ENCODE data around the gene RAB20. TPM values are rescaled to one million over a fixed set of nuclear protein-coding genes. Genes with fewer than 3 reads are reported as not detected.

Gene RAB20
- total RNA-seq, 1 donor from 2014 or later: 2.6 TPM

GRCh38 chr13:110484290-110485048 is 77.1 kb downstream of the RAB20 start:
- Histone ChIP-seq H3K79me2 (ENCODE audit: insufficient read depth, low read length) (peaks cover 3% of the 10 kb centered on the region), H4K20me1 (ENCODE audit: insufficient read depth, low read length) (peaks cover 63% of the 10 kb centered on the region), H3K4me1 (ENCODE audit: insufficient read depth, low read length) (peaks cover 17% of the 10 kb centered on the region), H3K4me2 (ENCODE audit: low read length) (no peak overlapping the region), H3K4me3 (ENCODE audit: insufficient read depth, low read depth, low read length) (no peak overlapping the region), H3K9ac (ENCODE audit: low read length) (no peak overlapping the region), H3K27ac (ENCODE audit: low read depth, low read length) (no peak overlapping the region), H3K36me3 (ENCODE audit: insufficient read depth, low read length) (peaks cover 44% of the 10 kb centered on the region), H2AFZ (ENCODE audit: low read depth, low read length) (no peak overlapping the region), H3K9me3 (ENCODE audit: insufficient read depth, low read depth, low read length) (no peaks in the 10 kb centered on the region), H3K27me3 (ENCODE audit: insufficient read depth, low read length) (no peaks in the 10 kb centered on the region)
- TF ChIP-seq EZH2 (IDR thresholded peaks at IDR 0.05; ENCODE audit: insufficient read depth, low read length) (no peak), CTCF (IDR thresholded peaks at IDR 0.05; ENCODE audit: insufficient read depth, low read depth, low read length) (no peak)
- peaks cover 4% of the 10 kb centered on the region for H3K9me3 Mint-ChIP-seq (ENCODE audit: unreplicated experiment)
- FAIRE-seq (no peak), DNase-seq (ENCODE audit: low read depth) (no peak)
- peaks cover 30% of the 10 kb centered on the region for H3K36me3 Mint-ChIP-seq (ENCODE audit: low read depth, unreplicated experiment)
- H3K27me3 Mint-ChIP-seq (ENCODE audit: low read depth, unreplicated experiment): no peaks in the 10 kb centered on the region
- no peak overlapping the region for H3K4me3 Mint-ChIP-seq (ENCODE audit: unreplicated experiment)
- peak overlapping the region; percentile 75 for H3K27ac Mint-ChIP-seq (ENCODE audit: unreplicated experiment)
- peaks cover 27% of the 10 kb centered on the region for H3K4me1 Mint-ChIP-seq (ENCODE audit: low read depth, unreplicated experiment)

- Histone ChIP-seq H4K20me1 (ENCODE audit: insufficient read depth, low read length) (peaks cover 64% of the 10 kb centered on the region), H3K36me3 (ENCODE audit: insufficient read depth, low read length) (peaks cover 37% of the 10 kb centered on the region), H3K27ac (ENCODE audit: low read depth, low read length) (no peak overlapping the region), H3K4me2 (ENCODE audit: low read length) (no peak overlapping the region), H3K79me2 (ENCODE audit: insufficient read depth, low read length) (peaks cover 3% of the 10 kb centered on the region), H3K4me1 (ENCODE audit: insufficient read depth, low read length) (peaks cover 17% of the 10 kb centered on the region), H3K9me3 (ENCODE audit: insufficient read depth, low read depth, low read length) (no peaks in the 10 kb centered on the region), H3K27me3 (ENCODE audit: insufficient read depth, low read length) (no peaks in the 10 kb centered on the region), H3K9ac (ENCODE audit: low read length) (no peak overlapping the region), H3K4me3 (ENCODE audit: insufficient read depth, low read depth, low read length) (no peak overlapping the region), H2AFZ (ENCODE audit: low read depth, low read length) (no peak overlapping the region)
- H3K4me3 Mint-ChIP-seq (ENCODE audit: unreplicated experiment): no peak overlapping the region
- H3K27ac Mint-ChIP-seq (ENCODE audit: unreplicated experiment): no peak overlapping the region
- TF ChIP-seq EZH2 (IDR thresholded peaks at IDR 0.05; ENCODE audit: insufficient read depth, low read length) (no peak), CTCF (IDR thresholded peaks at IDR 0.05; ENCODE audit: insufficient read depth, low read depth, low read length) (no peak)
- peaks cover 24% of the 10 kb centered on the region for H3K4me1 Mint-ChIP-seq (ENCODE audit: low read depth, unreplicated experiment)
- DNase-seq (ENCODE audit: low read depth): no peak
- no peak for FAIRE-seq
- H3K27me3 Mint-ChIP-seq (ENCODE audit: low read depth, unreplicated experiment): no peaks in the 10 kb centered on the region
- peaks cover 4% of the 10 kb centered on the region for H3K9me3 Mint-ChIP-seq (ENCODE audit: unreplicated experiment)
- peaks cover 23% of the 10 kb centered on the region for H3K36me3 Mint-ChIP-seq (ENCODE audit: low read depth, unreplicated experiment)
These were observed 78.0 kb downstream of the RAB20 start for GRCh38 chr13:110483386-110483968.

- no peak overlapping the region for H2AFZ ChIP-seq (ENCODE audit: low read depth, low read length)
- H3K27ac ChIP-seq (ENCODE audit: low read depth, low read length): no peak overlapping the region
- H3K9ac ChIP-seq (ENCODE audit: low read length): no peak overlapping the region
- H3K79me2 ChIP-seq (ENCODE audit: insufficient read depth, low read length): no peaks in the 10 kb centered on the region
- H3K36me3 Mint-ChIP-seq (ENCODE audit: low read depth, unreplicated experiment): peaks cover 41% of the 10 kb centered on the region
- DNase-seq (ENCODE audit: low read depth) (no peak), FAIRE-seq (no peak)
- H3K36me3 ChIP-seq (ENCODE audit: insufficient read depth, low read length): peaks cover 48% of the 10 kb centered on the region
- peaks cover 4% of the 10 kb centered on the region for H3K9me3 Mint-ChIP-seq (ENCODE audit: unreplicated experiment)
- H3K27me3 ChIP-seq (ENCODE audit: insufficient read depth, low read length): no peaks in the 10 kb centered on the region
- H4K20me1 ChIP-seq (ENCODE audit: insufficient read depth, low read length): peaks cover 67% of the 10 kb centered on the region
- H3K27me3 Mint-ChIP-seq (ENCODE audit: low read depth, unreplicated experiment): no peaks in the 10 kb centered on the region
- TF ChIP-seq CTCF (IDR thresholded peaks at IDR 0.05; ENCODE audit: insufficient read depth, low read depth, low read length) (no peak), EZH2 (IDR thresholded peaks at IDR 0.05; ENCODE audit: insufficient read depth, low read length) (no peak)
- H3K4me1 Mint-ChIP-seq (ENCODE audit: low read depth, unreplicated experiment): peaks cover 9% of the 10 kb centered on the region
- H3K4me3 ChIP-seq (ENCODE audit: insufficient read depth, low read depth, low read length): no peak overlapping the region
- no peaks in the 10 kb centered on the region for H3K9me3 ChIP-seq (ENCODE audit: insufficient read depth, low read depth, low read length)
- H3K27ac Mint-ChIP-seq (ENCODE audit: unreplicated experiment): no peak overlapping the region
- no peak overlapping the region for H3K4me3 Mint-ChIP-seq (ENCODE audit: unreplicated experiment)
- no peaks in the 10 kb centered on the region for H3K4me1 ChIP-seq (ENCODE audit: insufficient read depth, low read length)
- no peak overlapping the region for H3K4me2 ChIP-seq (ENCODE audit: low read length)
These were observed 81.4 kb downstream of the RAB20 start for GRCh38 chr13:110480161-110480560.

All from astrocyte (in vitro differentiated cells and primary cell).